Measurements from ENCODE around the gene TOM1L1. TPM values are rescaled to one million over a fixed set of nuclear protein-coding genes. Genes with fewer than 3 reads are reported as not detected.

TOM1L1 gene
- total RNA-seq, 2 experiments from 2014 or later: 2.0 to 2.6 TPM

DNA sequence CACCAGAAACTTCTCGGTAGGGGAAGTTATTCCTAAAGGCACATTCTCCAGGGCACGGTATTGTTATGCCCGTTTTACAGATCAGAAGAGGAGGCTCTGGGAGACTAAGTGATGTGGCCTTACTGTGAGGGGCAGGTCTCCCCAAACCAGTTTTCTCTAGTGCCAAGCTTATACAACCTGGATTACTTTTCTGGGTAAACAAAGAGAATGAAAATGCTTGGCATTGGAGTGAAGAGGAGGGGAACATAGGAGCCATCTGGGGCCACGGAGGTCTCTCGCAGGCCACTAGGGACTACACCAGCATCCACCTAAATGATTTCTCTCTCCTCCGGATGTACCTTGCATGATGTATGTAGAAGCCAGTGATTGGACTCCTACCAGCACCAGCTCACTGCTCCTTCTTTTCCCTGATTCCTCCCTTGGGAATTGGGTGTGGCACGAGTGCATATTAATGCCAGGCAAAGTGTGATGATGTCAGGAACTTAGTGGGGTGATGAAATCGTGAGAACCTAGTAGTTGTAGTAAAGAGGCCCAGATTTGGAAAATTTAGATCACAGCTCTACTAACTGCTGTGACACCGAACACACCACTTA, 674 bp downstream of the TOM1L1 start:
- ChIA-PET POLR2A (no interaction called here), CTCF (no interaction called here)
- Mint-ChIP-seq H3K27ac (no peak overlapping the region), H3K4me3 (peak overlapping the region; percentile 52), H3K36me3 (no peaks in the 10 kb centered on the region), H3K4me1 (ENCODE audit: low read depth) (peaks cover 8% of the 10 kb centered on the region), H3K9me3 (no peaks in the 10 kb centered on the region), H3K27me3 (peaks cover 20% of the 10 kb centered on the region)
- intact Hi-C loops (cut with micrococcal nuclease): loop anchor here (5.0 kb wide), 1 partner anchor 66 kb away; the partner anchor contains the start of genes COX11 and STXBP4
- DNase-seq: no peak

- intact Hi-C loops (cut with micrococcal nuclease): loop anchor here (5.0 kb wide), 1 partner anchor 65 kb away; the partner anchor contains the start of genes COX11 and STXBP4
- peaks cover 8% of the 10 kb centered on the region for H3K4me1 Mint-ChIP-seq (ENCODE audit: low read depth)
- H3K4me3 Mint-ChIP-seq: no peak overlapping the region
- POLR2A ChIA-PET: no interaction called here
- no peaks in the 10 kb centered on the region for H3K36me3 Mint-ChIP-seq
- CTCF ChIA-PET: no interaction called here
- no peak for DNase-seq
- no peaks in the 10 kb centered on the region for H3K9me3 Mint-ChIP-seq
- H3K27ac Mint-ChIP-seq: no peak overlapping the region
- peaks cover 15% of the 10 kb centered on the region for H3K27me3 Mint-ChIP-seq
These were observed 1.4 kb downstream of the TOM1L1 start for GRCh38 chr17:54902017-54902416.

DNA sequence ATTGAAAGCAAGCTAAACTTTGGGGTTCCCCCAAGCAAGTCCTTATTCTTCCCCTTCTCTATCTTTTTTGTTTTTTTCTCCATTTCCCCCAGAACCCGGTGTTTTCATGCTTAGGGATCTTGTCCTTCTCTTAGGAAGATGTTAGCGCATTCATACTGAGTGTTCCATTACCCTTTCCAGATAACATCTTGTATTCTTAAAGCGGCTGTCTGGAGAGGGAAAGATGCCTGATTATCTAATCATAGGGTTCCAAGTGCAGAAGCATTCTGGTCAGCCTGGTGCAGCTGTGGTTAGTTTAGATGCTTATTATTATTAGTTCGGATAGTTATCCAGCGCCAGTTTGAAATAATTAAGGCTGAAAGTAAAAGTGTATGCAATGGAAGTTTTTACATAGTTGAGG, 2.0 kb downstream of the TOM1L1 start:
- no peak for DNase-seq
- H3K27me3 Mint-ChIP-seq: peaks cover 15% of the 10 kb centered on the region
- no peaks in the 10 kb centered on the region for H3K9me3 Mint-ChIP-seq
- H3K36me3 Mint-ChIP-seq: no peaks in the 10 kb centered on the region
- H3K4me1 Mint-ChIP-seq (ENCODE audit: low read depth): peaks cover 8% of the 10 kb centered on the region
- H3K4me3 Mint-ChIP-seq: no peak overlapping the region
- ChIA-PET CTCF (no interaction called here), POLR2A (no interaction called here)
- H3K27ac Mint-ChIP-seq: no peak overlapping the region
- intact Hi-C loops (cut with micrococcal nuclease): loop anchor here (5.0 kb wide), 1 partner anchor 65 kb away; the partner anchor contains the start of genes COX11 and STXBP4

DNA sequence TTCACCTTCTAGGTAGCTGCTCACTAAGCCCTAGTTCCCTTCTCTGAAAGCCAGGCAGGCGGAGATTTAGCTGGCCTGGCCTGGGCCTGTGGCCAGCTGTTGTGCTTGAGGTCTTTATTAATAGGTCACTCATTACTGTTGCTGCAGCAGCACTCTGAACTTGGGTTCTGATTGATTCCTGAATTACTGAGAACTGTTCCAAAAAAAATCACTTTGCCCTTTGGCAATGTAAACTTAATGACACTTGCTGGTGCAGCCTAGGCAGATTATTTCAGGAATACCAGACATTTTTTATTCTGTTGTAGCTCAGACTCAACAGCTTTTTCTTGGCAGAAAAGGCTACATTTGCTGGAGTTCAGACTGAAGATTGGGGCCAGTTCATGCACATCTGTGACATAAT, 2.7 kb downstream of the TOM1L1 start:
- CTCF ChIA-PET: interaction anchor here (1.2 kb wide), 1 partner anchor 11 kb away, joined by 3 read pairs; no protein-coding TSS in a partner anchor
- Mint-ChIP-seq H3K36me3 (no peaks in the 10 kb centered on the region), H3K27ac (no peak overlapping the region), H3K4me3 (no peak overlapping the region), H3K9me3 (no peaks in the 10 kb centered on the region), H3K27me3 (peaks cover 15% of the 10 kb centered on the region), H3K4me1 (ENCODE audit: low read depth) (peaks cover 8% of the 10 kb centered on the region)
- POLR2A ChIA-PET: no interaction called here
- intact Hi-C loops (cut with micrococcal nuclease): loop anchor here (5.0 kb wide), 1 partner anchor 64 kb away; the partner anchor contains the start of genes COX11 and STXBP4
- no peak for DNase-seq

DNA sequence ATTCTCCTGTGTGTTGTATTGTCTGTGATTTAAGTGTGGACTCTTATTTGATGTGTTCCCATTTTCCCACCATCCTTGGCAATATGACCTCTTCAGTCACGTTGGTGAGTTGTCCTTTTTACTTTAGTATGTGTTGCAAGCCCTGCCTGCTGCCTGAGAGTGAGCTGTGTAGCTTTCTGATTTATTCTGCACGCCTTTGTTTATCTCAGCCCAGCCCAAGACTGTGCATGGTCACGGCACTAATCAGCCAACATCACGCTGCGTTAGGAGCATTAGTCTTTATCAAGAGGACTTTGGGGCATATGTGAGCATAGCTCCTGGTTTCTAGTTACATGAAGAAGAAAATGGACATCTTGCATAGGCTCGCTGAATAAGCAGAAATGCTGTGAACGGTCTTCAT, 6.0 kb downstream of the TOM1L1 start:
- intact Hi-C loops (cut with micrococcal nuclease): no loop called here
- POLR2A ChIA-PET: no interaction called here
- Mint-ChIP-seq H3K4me1 (ENCODE audit: low read depth) (no peaks in the 10 kb centered on the region), H3K36me3 (no peaks in the 10 kb centered on the region), H3K27ac (no peak overlapping the region), H3K27me3 (peaks cover 1% of the 10 kb centered on the region), H3K4me3 (no peak overlapping the region), H3K9me3 (no peaks in the 10 kb centered on the region)
- CTCF ChIA-PET: no interaction called here
- DNase-seq: no peak

- no peaks in the 10 kb centered on the region for H3K36me3 Mint-ChIP-seq
- ChIA-PET CTCF (no interaction called here), POLR2A (no interaction called here)
- peaks cover 1% of the 10 kb centered on the region for H3K27me3 Mint-ChIP-seq
- H3K27ac Mint-ChIP-seq: no peak overlapping the region
- no peaks in the 10 kb centered on the region for H3K9me3 Mint-ChIP-seq
- no peak for DNase-seq
- intact Hi-C loops (cut with micrococcal nuclease): no loop called here
- H3K4me3 Mint-ChIP-seq: no peak overlapping the region
- H3K4me1 Mint-ChIP-seq (ENCODE audit: low read depth): no peaks in the 10 kb centered on the region
These were observed 6.7 kb downstream of the TOM1L1 start for GRCh38 chr17:54907376-54907775.

DNA sequence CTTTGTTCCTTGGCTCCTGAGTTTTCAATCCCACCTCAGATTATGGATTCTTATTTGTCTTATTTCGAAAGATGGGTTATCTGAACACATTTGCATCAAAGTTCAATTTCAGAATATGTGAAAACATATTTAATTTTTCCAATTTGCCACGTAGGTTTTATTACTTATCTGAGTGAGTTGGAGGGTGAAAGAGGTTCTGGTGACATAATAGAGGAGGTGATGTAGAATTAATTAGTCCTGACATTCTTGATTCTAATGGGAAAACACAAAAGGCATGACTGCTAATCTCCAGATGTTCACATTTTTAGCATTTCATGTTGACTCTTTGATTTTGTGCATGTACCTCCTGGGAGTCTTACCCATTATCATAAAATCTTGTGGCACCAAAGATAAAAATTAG, 9.1 kb downstream of the TOM1L1 start:
- Mint-ChIP-seq H3K4me3 (no peak overlapping the region), H3K9me3 (no peaks in the 10 kb centered on the region), H3K27me3 (no peaks in the 10 kb centered on the region), H3K4me1 (ENCODE audit: low read depth) (no peaks in the 10 kb centered on the region), H3K27ac (no peak overlapping the region), H3K36me3 (no peaks in the 10 kb centered on the region)
- CTCF ChIA-PET: no interaction called here
- POLR2A ChIA-PET: no interaction called here
- DNase-seq: no peak
- intact Hi-C loops (cut with micrococcal nuclease): no loop called here

DNA sequence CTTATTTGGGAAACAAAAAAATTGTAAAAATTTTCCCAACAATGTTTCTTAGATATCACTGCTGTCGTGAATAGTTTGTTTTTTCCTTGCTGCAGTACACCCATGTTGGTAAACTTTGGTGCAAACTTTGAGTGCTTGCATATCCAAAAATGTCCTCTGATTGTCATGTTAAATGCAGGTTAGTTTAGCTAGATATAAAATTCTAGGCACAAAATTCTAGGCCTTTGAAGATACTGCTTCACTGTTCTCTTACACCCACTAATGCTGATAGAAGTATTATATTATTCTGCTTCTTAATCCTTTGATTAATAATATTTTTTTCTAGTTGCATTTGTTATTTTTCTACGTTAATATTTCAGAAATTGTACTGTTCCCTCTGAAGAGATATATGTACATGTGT, 16.1 kb downstream of the TOM1L1 start:
- Mint-ChIP-seq H3K9me3 (peaks cover 20% of the 10 kb centered on the region), H3K27me3 (no peaks in the 10 kb centered on the region), H3K36me3 (peaks cover 7% of the 10 kb centered on the region), H3K4me1 (ENCODE audit: low read depth) (no peaks in the 10 kb centered on the region), H3K27ac (no peak overlapping the region), H3K4me3 (no peak overlapping the region)
- ChIA-PET POLR2A (no interaction called here), CTCF (no interaction called here)
- intact Hi-C loops (cut with micrococcal nuclease): no loop called here
- no peak for DNase-seq

DNA sequence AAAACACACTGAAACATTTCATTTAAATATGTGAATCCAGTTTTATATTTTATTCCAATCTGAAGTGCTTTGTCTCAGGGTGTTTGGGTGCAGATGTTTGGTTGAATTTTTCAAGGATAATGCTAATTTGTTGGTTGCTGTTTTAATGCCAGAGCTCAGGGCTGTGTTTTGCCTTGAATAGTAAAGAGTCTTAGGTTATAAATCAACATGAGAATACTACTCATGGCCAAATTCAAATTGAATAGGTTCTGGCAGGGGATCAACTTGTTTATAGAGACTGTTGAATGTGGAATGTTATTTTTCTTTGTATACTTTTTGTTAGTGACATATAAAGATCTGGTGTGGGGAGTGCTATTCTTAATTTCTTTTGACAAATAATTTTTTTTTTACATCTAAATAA, 18.8 kb downstream of the TOM1L1 start:
- intact Hi-C loops (cut with micrococcal nuclease): no loop called here
- no peak overlapping the region for H3K27ac Mint-ChIP-seq
- H3K9me3 Mint-ChIP-seq: peaks cover 20% of the 10 kb centered on the region
- ChIA-PET CTCF (no interaction called here), POLR2A (no interaction called here)
- peaks cover 1% of the 10 kb centered on the region for H3K27me3 Mint-ChIP-seq
- peaks cover 7% of the 10 kb centered on the region for H3K36me3 Mint-ChIP-seq
- no peak overlapping the region for H3K4me3 Mint-ChIP-seq
- no peaks in the 10 kb centered on the region for H3K4me1 Mint-ChIP-seq (ENCODE audit: low read depth)
- no peak for DNase-seq

DNA sequence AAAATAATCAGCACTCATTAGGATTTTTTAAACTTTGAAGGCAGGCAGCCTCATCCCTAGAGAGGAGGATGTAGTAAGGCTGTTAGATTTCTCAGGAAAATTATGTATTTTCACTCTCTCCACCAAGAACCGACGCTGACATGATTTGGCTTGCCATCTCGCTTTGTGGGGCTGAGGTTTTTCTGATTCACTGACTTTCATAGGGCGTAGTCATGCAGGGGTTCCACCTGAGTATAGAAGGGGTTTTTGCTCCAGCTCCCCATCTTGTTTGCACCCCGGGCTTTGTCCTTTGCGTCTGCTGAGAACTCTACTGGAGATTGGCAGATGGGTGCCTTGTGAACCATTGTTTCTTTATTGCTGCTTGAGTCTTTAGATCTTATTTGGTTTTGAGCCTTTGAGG, 20.2 kb downstream of the TOM1L1 start:
- intact Hi-C loops (cut with micrococcal nuclease): no loop called here
- Mint-ChIP-seq H3K27me3 (peaks cover 1% of the 10 kb centered on the region), H3K4me1 (ENCODE audit: low read depth) (no peaks in the 10 kb centered on the region), H3K9me3 (peaks cover 20% of the 10 kb centered on the region), H3K4me3 (no peak overlapping the region), H3K36me3 (peaks cover 7% of the 10 kb centered on the region), H3K27ac (no peak overlapping the region)
- DNase-seq: no peak
- ChIA-PET POLR2A (no interaction called here), CTCF (no interaction called here)

GRCh38 chr17:54924405-54924804, 23.8 kb downstream of the TOM1L1 start:
- no peaks in the 10 kb centered on the region for H3K36me3 Mint-ChIP-seq
- ChIA-PET POLR2A (no interaction called here), CTCF (no interaction called here)
- H3K27me3 Mint-ChIP-seq: peaks cover 8% of the 10 kb centered on the region
- DNase-seq: no peak
- intact Hi-C loops (cut with micrococcal nuclease): no loop called here
- H3K9me3 Mint-ChIP-seq: no peaks in the 10 kb centered on the region
- H3K27ac Mint-ChIP-seq: no peak overlapping the region
- no peaks in the 10 kb centered on the region for H3K4me1 Mint-ChIP-seq (ENCODE audit: low read depth)
- no peak overlapping the region for H3K4me3 Mint-ChIP-seq

GRCh38 chr17:54927525-54927924, 26.9 kb downstream of the TOM1L1 start:
- intact Hi-C loops (cut with micrococcal nuclease): no loop called here
- ChIA-PET POLR2A (no interaction called here), CTCF (no interaction called here)
- H3K9me3 Mint-ChIP-seq: no peaks in the 10 kb centered on the region
- no peaks in the 10 kb centered on the region for H3K36me3 Mint-ChIP-seq
- no peak for DNase-seq
- no peak overlapping the region for H3K27ac Mint-ChIP-seq
- no peak overlapping the region for H3K4me3 Mint-ChIP-seq
- H3K27me3 Mint-ChIP-seq: peaks cover 8% of the 10 kb centered on the region
- no peaks in the 10 kb centered on the region for H3K4me1 Mint-ChIP-seq (ENCODE audit: low read depth)

DNA sequence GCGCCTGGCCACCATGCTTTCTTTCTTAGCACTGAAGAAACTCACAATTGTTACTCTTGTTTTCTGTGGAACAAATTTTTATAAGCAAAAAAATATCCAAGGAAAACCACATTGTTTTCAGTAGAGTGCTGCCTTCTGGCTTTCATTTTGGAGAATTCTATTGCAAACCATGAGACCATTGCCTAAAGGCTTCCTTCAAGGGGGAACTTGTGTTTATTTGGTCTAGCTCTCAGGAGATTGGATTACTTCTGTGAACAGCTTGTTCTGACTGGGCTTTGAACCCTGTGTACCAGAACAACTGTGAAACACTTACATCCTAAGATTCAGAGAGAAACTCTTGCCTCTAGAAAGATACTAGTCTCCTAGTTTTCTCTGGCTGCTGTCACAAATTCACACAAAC, 32.1 kb downstream of the TOM1L1 start:
- H3K9me3 Mint-ChIP-seq: no peaks in the 10 kb centered on the region
- CTCF ChIA-PET: no interaction called here
- H3K27me3 Mint-ChIP-seq: peaks cover 5% of the 10 kb centered on the region
- H3K4me3 Mint-ChIP-seq: no peak overlapping the region
- no peaks in the 10 kb centered on the region for H3K4me1 Mint-ChIP-seq (ENCODE audit: low read depth)
- no peak overlapping the region for H3K27ac Mint-ChIP-seq
- POLR2A ChIA-PET: no interaction called here
- DNase-seq: no peak
- intact Hi-C loops (cut with micrococcal nuclease): no loop called here
- no peaks in the 10 kb centered on the region for H3K36me3 Mint-ChIP-seq
